Neural progenitor cell (in vitro differentiated cells): ENCODE results near the gene LRP6. TPM values are rescaled to one million over a fixed set of nuclear protein-coding genes. Genes with fewer than 3 reads are reported as not detected.

ENCODE experiments used
- DNase-seq: peaks from one replicate; pipeline ENCODE4 v3.0.0-alpha.2; 2016; ENCODE audit warnings: low spot score
- H2AFZ ChIP-seq: fragments of 200-600 bp; sonication (generic); replicated peaks from 2 replicates; pipeline ENCODE4 v1.6.1; 2016; ENCODE audit warnings: antibody characterized with exemption
- H3F3A ChIP-seq: fragments of 200-600 bp; sonication (generic); 2 replicates; pipeline ENCODE4 v1.6.1; 2016; ENCODE audit warnings: antibody characterized with exemption, low read depth
- H3K27ac ChIP-seq: fragments of 200-600 bp; sonication (generic); 2 replicates; pipeline ENCODE4 v1.5.1; 2016; ENCODE audit warnings: mild to moderate bottlenecking
- H3K27me3 ChIP-seq: fragments of 200-600 bp; sonication (generic); 2 replicates; pipeline ENCODE4 v1.6.1; 2016; ENCODE audit warnings: mild to moderate bottlenecking, moderate library complexity
- H3K36me3 ChIP-seq: fragments of 200-600 bp; sonication (generic); 2 replicates; pipeline ENCODE4 v1.5.1; 2016
- H3K4me1 ChIP-seq: fragments of 200-600 bp; sonication (generic); 2 replicates; pipeline ENCODE4 v1.6.1; 2016; ENCODE audit warnings: mixed run types
- H3K4me2 ChIP-seq: fragments of 200-600 bp; sonication (generic); 2 replicates; pipeline ENCODE4 v1.6.1; 2016
- H3K4me3 ChIP-seq: fragments of 200-600 bp; sonication (generic); 2 replicates; pipeline ENCODE4 v1.5.1; 2016
- H3K79me2 ChIP-seq: fragments of 200-600 bp; sonication (generic); 2 replicates; pipeline ENCODE4 v1.6.1; 2016; ENCODE audit warnings: low read depth
- H3K9ac ChIP-seq: fragments of 200-600 bp; sonication (generic); 2 replicates; pipeline ENCODE4 v1.6.1; 2016
- H3K9me3 ChIP-seq: fragments of 200-600 bp; sonication (generic); 2 replicates; pipeline ENCODE4 v1.5.1; 2016; ENCODE audit warnings: low read depth
- H4K20me1 ChIP-seq: fragments of 200-600 bp; sonication (generic); 2 replicates; pipeline ENCODE4 v1.6.1; 2016; ENCODE audit warnings: low read depth
- H3K27ac Mint-ChIP-seq: 3 replicates; pipeline ENCODE4 v1.8.0; 2021; ENCODE audit warnings: mixed read lengths
- H3K27me3 Mint-ChIP-seq: 2 replicates; pipeline ENCODE4 v1.8.0; 2022; ENCODE audit warnings: low read depth, mild to moderate bottlenecking, inconsistent platforms, moderate library complexity, mixed read lengths; ENCODE audit not compliant: insufficient read depth
- H3K36me3 Mint-ChIP-seq: 3 replicates; pipeline ENCODE4 v1.8.0; 2021; ENCODE audit warnings: mixed read lengths
- H3K4me1 Mint-ChIP-seq: 3 replicates; pipeline ENCODE4 v1.8.0; 2021; ENCODE audit warnings: mixed read lengths
- H3K4me3 Mint-ChIP-seq: 3 replicates; pipeline ENCODE4 v1.8.0; 2021; ENCODE audit warnings: mild to moderate bottlenecking, moderate library complexity, mixed read lengths
- H3K9me3 Mint-ChIP-seq: 3 replicates; pipeline ENCODE4 v1.8.0; 2020; ENCODE audit warnings: mixed read lengths
- EZH2 ChIP-seq: fragments of 200-600 bp; sonication (generic); IDR thresholded peaks from 2 replicates; pipeline ENCODE4 v1.6.1; 2017; ENCODE audit warnings: antibody characterized with exemption, mild to moderate bottlenecking, moderate library complexity
- EZH2phosphoT487 ChIP-seq: fragments of 200-600 bp; sonication (generic); IDR thresholded peaks from 2 replicates; pipeline ENCODE4 v1.6.1; 2017; ENCODE audit warnings: antibody characterized with exemption
- total RNA-seq: library from RNA; depleted of rRNA; stranded (reverse); fragments of >200 nt; gene quantifications from 2 replicates; pipeline ENCODE4 v1.2.3, GENCODE V29; 2015; ENCODE audit warnings: low replicate concordance
- TF ChIP-seq, protein P1 (sequence below): fragments of 200-600 bp; sonication (generic); IDR thresholded peaks from 2 replicates; pipeline ENCODE4 v1.5.1; 2017; ENCODE audit warnings: antibody characterized with exemption, mild to moderate bottlenecking

LRP6 gene
- total RNA-seq, 1 donor from 2014 or later, result 68.0 TPM

- Mint-ChIP-seq H3K9me3 (peaks cover 27% of the 10 kb centered on the region), H3K27me3 (peaks cover 7% of the 10 kb centered on the region), H3K27ac (peak overlapping the region; percentile 29), H3K4me1 (peaks cover 18% of the 10 kb centered on the region), H3K36me3 (peaks cover 5% of the 10 kb centered on the region), H3K4me3 (no peak overlapping the region)
- Histone ChIP-seq H3K27ac (no peak overlapping the region), H4K20me1 (no peaks in the 10 kb centered on the region), H3K4me3 (no peak overlapping the region), H3F3A (peaks cover 1% of the 10 kb centered on the region), H3K79me2 (no peaks in the 10 kb centered on the region), H3K4me2 (peak overlapping the region; percentile 18), H2AFZ (no peak overlapping the region), H3K9me3 (no peaks in the 10 kb centered on the region), H3K9ac (no peak overlapping the region), H3K27me3 (no peaks in the 10 kb centered on the region), H3K36me3 (no peaks in the 10 kb centered on the region), H3K4me1 (peaks cover 10% of the 10 kb centered on the region)
- no peak for DNase-seq
- TF ChIP-seq, protein P1, sequence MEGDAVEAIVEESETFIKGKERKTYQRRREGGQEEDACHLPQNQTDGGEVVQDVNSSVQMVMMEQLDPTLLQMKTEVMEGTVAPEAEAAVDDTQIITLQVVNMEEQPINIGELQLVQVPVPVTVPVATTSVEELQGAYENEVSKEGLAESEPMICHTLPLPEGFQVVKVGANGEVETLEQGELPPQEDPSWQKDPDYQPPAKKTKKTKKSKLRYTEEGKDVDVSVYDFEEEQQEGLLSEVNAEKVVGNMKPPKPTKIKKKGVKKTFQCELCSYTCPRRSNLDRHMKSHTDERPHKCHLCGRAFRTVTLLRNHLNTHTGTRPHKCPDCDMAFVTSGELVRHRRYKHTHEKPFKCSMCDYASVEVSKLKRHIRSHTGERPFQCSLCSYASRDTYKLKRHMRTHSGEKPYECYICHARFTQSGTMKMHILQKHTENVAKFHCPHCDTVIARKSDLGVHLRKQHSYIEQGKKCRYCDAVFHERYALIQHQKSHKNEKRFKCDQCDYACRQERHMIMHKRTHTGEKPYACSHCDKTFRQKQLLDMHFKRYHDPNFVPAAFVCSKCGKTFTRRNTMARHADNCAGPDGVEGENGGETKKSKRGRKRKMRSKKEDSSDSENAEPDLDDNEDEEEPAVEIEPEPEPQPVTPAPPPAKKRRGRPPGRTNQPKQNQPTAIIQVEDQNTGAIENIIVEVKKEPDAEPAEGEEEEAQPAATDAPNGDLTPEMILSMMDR, result no peak
- TF ChIP-seq EZH2, result no peak
- no peak for TF ChIP-seq EZH2phosphoT487
Measured at GRCh38 chr12:12273291-12273957, 6.6 kb upstream of the LRP6 start.

DNA sequence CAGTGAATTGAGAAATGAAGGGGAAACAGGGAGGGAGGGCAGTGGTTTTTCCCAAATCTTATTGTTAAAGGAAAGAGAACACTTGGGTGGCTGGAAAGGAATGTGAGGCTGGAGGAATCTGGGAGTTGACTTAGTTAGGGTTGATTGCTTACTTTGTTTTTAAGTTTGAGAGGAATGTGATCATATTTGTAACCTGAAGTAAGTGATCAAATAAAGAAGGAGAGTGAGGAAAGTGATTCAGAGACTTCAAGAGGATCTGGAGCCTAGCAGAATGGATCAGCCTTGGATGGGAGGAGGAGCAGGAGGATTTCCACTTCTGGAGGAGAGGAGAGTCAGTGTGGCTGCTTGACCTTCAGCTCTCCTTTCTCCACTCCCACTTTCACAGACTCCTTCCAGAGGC lies 6.0 kb upstream of the LRP6 start:
- Histone ChIP-seq H4K20me1 (no peaks in the 10 kb centered on the region), H3K79me2 (no peaks in the 10 kb centered on the region), H3K27ac (no peak overlapping the region), H3K9ac (no peak overlapping the region), H3K4me1 (peaks cover 10% of the 10 kb centered on the region), H3K9me3 (no peaks in the 10 kb centered on the region), H3K27me3 (no peaks in the 10 kb centered on the region), H3K36me3 (no peaks in the 10 kb centered on the region), H3K4me2 (peak overlapping the region; percentile 18), H2AFZ (no peak overlapping the region), H3K4me3 (no peak overlapping the region), H3F3A (peaks cover 7% of the 10 kb centered on the region)
- TF ChIP-seq EZH2phosphoT487, result no peak
- TF ChIP-seq EZH2, result no peak
- TF ChIP-seq, protein P1, result no peak
- Mint-ChIP-seq H3K4me3 (no peak overlapping the region), H3K36me3 (peaks cover 4% of the 10 kb centered on the region), H3K9me3 (peaks cover 23% of the 10 kb centered on the region), H3K27me3 (peaks cover 7% of the 10 kb centered on the region), H3K4me1 (peaks cover 22% of the 10 kb centered on the region), H3K27ac (peak overlapping the region; percentile 44)
- peak; percentile 35 for DNase-seq

DNA sequence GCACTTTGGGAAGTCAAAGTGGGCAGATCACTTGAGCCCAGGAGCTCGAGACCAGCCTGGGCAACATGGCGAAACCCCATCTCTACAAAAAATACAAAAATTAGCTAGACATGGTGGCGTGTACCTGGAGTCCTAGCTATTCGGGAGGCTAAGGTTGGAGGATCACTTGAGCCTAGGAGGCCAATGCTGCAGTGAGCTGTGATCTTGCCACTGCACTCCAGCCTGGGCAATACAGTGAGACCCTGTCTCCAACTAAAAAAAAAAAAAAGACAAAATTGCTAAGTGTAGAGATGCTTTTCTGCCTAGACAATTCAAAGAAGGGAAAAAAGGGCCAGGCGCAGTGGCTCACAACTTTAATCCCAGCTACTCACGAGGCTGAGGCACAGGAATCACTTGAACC lies 3.4 kb upstream of the LRP6 start:
- Histone ChIP-seq H3K27ac (no peak overlapping the region), H4K20me1 (peaks cover 10% of the 10 kb centered on the region), H3K4me2 (no peak overlapping the region), H3K9me3 (no peaks in the 10 kb centered on the region), H3K4me3 (no peak overlapping the region), H3K36me3 (no peaks in the 10 kb centered on the region), H3K79me2 (peaks cover 15% of the 10 kb centered on the region), H3F3A (peaks cover 12% of the 10 kb centered on the region), H3K27me3 (no peaks in the 10 kb centered on the region), H2AFZ (no peak overlapping the region), H3K9ac (no peak overlapping the region), H3K4me1 (peaks cover 15% of the 10 kb centered on the region)
- peaks cover 2% of the 10 kb centered on the region for H3K9me3 Mint-ChIP-seq
- no peak for DNase-seq
- H3K27me3 Mint-ChIP-seq, result peaks cover 7% of the 10 kb centered on the region
- H3K36me3 Mint-ChIP-seq, result no peaks in the 10 kb centered on the region
- peaks cover 32% of the 10 kb centered on the region for H3K4me1 Mint-ChIP-seq
- no peak overlapping the region for H3K27ac Mint-ChIP-seq
- no peak overlapping the region for H3K4me3 Mint-ChIP-seq
- TF ChIP-seq, protein P1, result no peak
- TF ChIP-seq EZH2 (no peak), EZH2phosphoT487 (no peak)
